Spleen (tissue), 11 donors: ENCODE data around the gene C1orf226. TPM values are rescaled to one million over a fixed set of nuclear protein-coding genes. Genes with fewer than 3 reads are reported as not detected.

Experiments
- DNase-seq: peaks from one replicate; pipeline ENCODE4 v3.0.0-alpha.2; 2020
- H3K27ac ChIP-seq, 8 donors: fragments of 200-600 bp; sonication (generic) in 7 of 8; 1 replicate in 4 of 8; 2 replicates in 4 of 8; pipeline versions ENCODE4 v1.5.0 to v1.8.0; 2016 to 2021; ENCODE audit warnings: inconsistent platforms in 4 of 8, mild to moderate bottlenecking in 4 of 8, moderate library complexity in 1 of 8
- H3K27me3 ChIP-seq, 7 donors: fragments of 200-600 bp; sonication (generic) in 6 of 7; replicated peaks in 1 of 7; 1 replicate in 4 of 7; 2 replicates in 3 of 7; pipeline versions ENCODE4 v1.5.0 to v1.8.0; 2016 to 2021; ENCODE audit warnings: inconsistent platforms in 3 of 7, mild to moderate bottlenecking in 1 of 7
- H3K36me3 ChIP-seq, 6 donors: fragments of 200-600 bp; sonication (generic) in 5 of 6; 1 replicate in 4 of 6; 2 replicates in 2 of 6; pipeline versions ENCODE4 v1.5.0 to v1.8.0; 2016 to 2021; ENCODE audit warnings: inconsistent platforms in 2 of 6
- H3K4me1 ChIP-seq, 6 donors: fragments of 200-600 bp; sonication (generic) in 5 of 6; 1 replicate in 3 of 6; 2 replicates in 3 of 6; pipeline versions ENCODE4 v1.5.0 to v1.8.0; 2016 to 2021; ENCODE audit warnings: inconsistent platforms in 3 of 6
- H3K4me3 ChIP-seq, 8 donors: fragments of 200-600 bp; sonication (generic) in 7 of 8; 1 replicate in 4 of 8; 2 replicates in 4 of 8; pipeline versions ENCODE4 v1.5.0 to v1.8.0; 2016 to 2021; ENCODE audit warnings: inconsistent platforms in 4 of 8, mild to moderate bottlenecking in 4 of 8, moderate library complexity in 2 of 8
- H3K9me3 ChIP-seq, 8 donors: fragments of 200-600 bp; sonication (generic) in 7 of 8; 1 replicate in 4 of 8; 2 replicates in 4 of 8; pipeline versions ENCODE4 v1.5.0 to v1.8.0; 2016 to 2021; ENCODE audit warnings: inconsistent platforms in 4 of 8
- POLR2A ChIP-seq, 3 donors: fragments of 450-650 bp; IDR thresholded peaks; one replicate each; pipeline ENCODE4 v1.5.1; 2017; ENCODE audit warnings: antibody characterized with exemption in 3 of 3, mild to moderate bottlenecking in 1 of 3
- POLR2AphosphoS5 ChIP-seq, 3 donors: sonication (generic); formaldehyde crosslinking; IDR thresholded peaks; one replicate each; pipeline ENCODE4 v1.5.1; 2017; ENCODE audit warnings: antibody characterized with exemption in 3 of 3
- WGBS, 5 donors: extraction: QIAGEN DNeasy Blood & Tissue Kit in 3 of 5; methylation state at CpG; one replicate each; pipeline versions ENCODE4 v1.1.5 to v1.1.7; 2013 to 2018; 5-methylcytosine and 5-hydroxymethylcytosine counted together
- intact Hi-C: fragments of 100-400 bp; cut with DNase I; formaldehyde crosslinking; loops from one replicate; pipeline ENCODE4 v1.15.0; 2023; ENCODE audit warnings: low total_unique reads
- polyA plus RNA-seq, 3 donors: library from polyadenylated mRNA; stranded (reverse); fragments of 200-250 nt; gene quantifications; one replicate each; pipeline ENCODE4 v1.2.1, GENCODE V29; 2013
- total RNA-seq, 7 donors: library from RNA; depleted of rRNA in 3 of 7; stranded (reverse); fragments of >200 nt in 3 of 7; fragmentation: NEBNext Ultra II Directional in 4 of 7; extraction: Animal tissue kit (Norgen Biotek cat#: 25700) in 4 of 7; gene quantifications; one replicate each; pipeline versions ENCODE4 v1.1.0 to v1.2.1, GENCODE V29; 2016 to 2021
- TF ChIP-seq, protein P1 (sequence below), 11 experiments: fragments of 200-600 bp in 7 of 11; fragments of 450-650 bp in 4 of 11; sonication (generic) in 4 of 11; IDR thresholded peaks in 8 of 11; conservative IDR thresholded peaks in 3 of 11; 1 replicate in 7 of 11; 2 replicates in 4 of 11; pipeline versions ENCODE4 v1.4.0 to v1.8.0; 2016 to 2021; ENCODE audit warnings: antibody characterized with exemption in 11 of 11, inconsistent platforms in 4 of 11, mild to moderate bottlenecking in 1 of 11
- donor health status: healthy with polysubstance abuse.
- donor health status: DM: no; HTN: no; CAD: no; lungs with moderate emphysema.
- donor health status: DM: no; HTN: no; CAD: no.
- donor health status: Bipolar disorder and iron deficiency.
- donor health status: healthy.
- donor health status: DM: no; HTN: no; CAD: no.
- donor health status: DM: yes; HTN: yes; CAD: no.

The C1orf226 gene
- total and polyA plus RNA-seq, 10 donors, result 0.09 to 2.4 (median 1.0) TPM

DNA sequence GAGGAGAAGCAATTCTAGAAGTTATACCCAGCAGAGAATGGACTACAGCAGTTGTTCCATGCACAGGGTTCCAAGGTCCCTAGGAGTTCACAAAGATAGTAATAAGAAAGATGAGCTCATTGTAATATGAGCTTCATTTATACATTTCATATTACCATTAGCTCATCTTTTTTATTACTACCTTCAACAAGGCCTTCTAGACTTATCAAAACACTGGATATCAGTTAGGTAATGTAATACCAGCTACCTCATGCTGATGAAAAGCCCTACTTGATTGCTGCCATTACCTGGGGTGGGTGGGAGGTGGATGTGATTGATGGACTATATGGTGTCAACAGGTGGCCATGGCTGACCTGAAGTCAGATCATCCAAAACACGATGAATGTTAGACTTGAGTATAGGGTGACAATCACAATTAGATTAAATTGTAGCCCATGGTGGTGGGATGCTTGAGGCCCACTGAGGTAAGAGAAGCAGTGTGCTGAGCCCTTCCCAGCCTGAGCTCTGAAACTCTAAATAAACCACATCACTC lies 39.0 kb upstream of the C1orf226 start:
- H3K27ac ChIP-seq, result no peak overlapping the region
- no peaks in the 10 kb centered on the region for H3K9me3 ChIP-seq
- H3K27me3 ChIP-seq, result peaks cover 0 to 4% (median 0%) of the 10 kb centered on the region in 7 donors
- TF ChIP-seq, protein P1, sequence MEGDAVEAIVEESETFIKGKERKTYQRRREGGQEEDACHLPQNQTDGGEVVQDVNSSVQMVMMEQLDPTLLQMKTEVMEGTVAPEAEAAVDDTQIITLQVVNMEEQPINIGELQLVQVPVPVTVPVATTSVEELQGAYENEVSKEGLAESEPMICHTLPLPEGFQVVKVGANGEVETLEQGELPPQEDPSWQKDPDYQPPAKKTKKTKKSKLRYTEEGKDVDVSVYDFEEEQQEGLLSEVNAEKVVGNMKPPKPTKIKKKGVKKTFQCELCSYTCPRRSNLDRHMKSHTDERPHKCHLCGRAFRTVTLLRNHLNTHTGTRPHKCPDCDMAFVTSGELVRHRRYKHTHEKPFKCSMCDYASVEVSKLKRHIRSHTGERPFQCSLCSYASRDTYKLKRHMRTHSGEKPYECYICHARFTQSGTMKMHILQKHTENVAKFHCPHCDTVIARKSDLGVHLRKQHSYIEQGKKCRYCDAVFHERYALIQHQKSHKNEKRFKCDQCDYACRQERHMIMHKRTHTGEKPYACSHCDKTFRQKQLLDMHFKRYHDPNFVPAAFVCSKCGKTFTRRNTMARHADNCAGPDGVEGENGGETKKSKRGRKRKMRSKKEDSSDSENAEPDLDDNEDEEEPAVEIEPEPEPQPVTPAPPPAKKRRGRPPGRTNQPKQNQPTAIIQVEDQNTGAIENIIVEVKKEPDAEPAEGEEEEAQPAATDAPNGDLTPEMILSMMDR (IDR thresholded peaks at IDR 0.05 in 8 of 11, conservative IDR thresholded peaks at IDR 0.05 in 3 of 11), result no peak
- TF ChIP-seq POLR2AphosphoS5 (IDR thresholded peaks at IDR 0.05) (no peak), POLR2A (IDR thresholded peaks at IDR 0.05) (no peak)
- no peak overlapping the region for H3K4me3 ChIP-seq
- H3K4me1 ChIP-seq, result no peaks in the 10 kb centered on the region
- DNase-seq, result no peak
- intact Hi-C loops, result no loop called here
- H3K36me3 ChIP-seq, result no peaks in the 10 kb centered on the region
- 87 to 100% (median 95%) methylated on average over 1 of the region's 1 CpG for WGBS, 5 donors

DNA sequence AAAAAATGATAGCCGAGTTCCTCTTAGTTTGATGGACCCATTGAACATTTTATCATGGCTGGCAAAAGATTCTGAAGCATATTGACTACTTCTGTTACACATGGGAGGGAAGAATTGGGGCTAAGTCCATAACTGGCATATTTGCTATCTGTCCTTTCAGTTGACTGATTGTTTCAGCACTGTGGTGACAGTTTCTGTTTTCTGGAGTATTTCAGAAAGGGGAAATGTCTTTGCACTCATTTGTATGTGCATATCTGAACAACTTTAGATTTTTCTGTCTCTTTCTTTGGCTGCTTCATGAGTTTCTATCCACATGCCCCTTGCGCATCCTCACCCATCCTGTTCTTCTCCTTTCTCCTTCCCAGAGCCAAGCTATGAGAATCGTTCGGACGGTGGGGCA lies 38.1 kb upstream of the C1orf226 start:
- Histone ChIP-seq H3K27me3 (peaks cover 0 to 4% (median 0%) of the 10 kb centered on the region in 7 donors), H3K27ac (no peak overlapping the region), H3K36me3 (no peaks in the 10 kb centered on the region), H3K9me3 (no peaks in the 10 kb centered on the region), H3K4me3 (no peak overlapping the region), H3K4me1 (no peaks in the 10 kb centered on the region)
- no peak for DNase-seq
- no peak for TF ChIP-seq POLR2AphosphoS5 (IDR thresholded peaks at IDR 0.05)
- no peak for TF ChIP-seq POLR2A (IDR thresholded peaks at IDR 0.05)
- TF ChIP-seq, protein P1 (IDR thresholded peaks at IDR 0.05 in 8 of 11, conservative IDR thresholded peaks at IDR 0.05 in 3 of 11), result no peak
- 67 to 89% (median 72%) methylated on average over 5 of the region's 5 CpGs for WGBS, 5 donors
- intact Hi-C loops, result no loop called here

GRCh38 chr1:162347281-162347680 lies 34.2 kb upstream of the C1orf226 start:
- Histone ChIP-seq H3K4me1 (no peaks in the 10 kb centered on the region), H3K4me3 (no peak overlapping the region), H3K27me3 (no peaks in the 10 kb centered on the region), H3K36me3 (no peaks in the 10 kb centered on the region), H3K9me3 (no peaks in the 10 kb centered on the region), H3K27ac (no peak overlapping the region)
- intact Hi-C loops, result no loop called here
- no peak for TF ChIP-seq POLR2A (IDR thresholded peaks at IDR 0.05)
- TF ChIP-seq, protein P1 (IDR thresholded peaks at IDR 0.05 in 8 of 11, conservative IDR thresholded peaks at IDR 0.05 in 3 of 11), result no peak
- no peak for TF ChIP-seq POLR2AphosphoS5 (IDR thresholded peaks at IDR 0.05)
- WGBS, 5 donors, result 62 to 67% (median 64%) methylated on average over 3 of the region's 3 CpGs
- no peak for DNase-seq

- no peak overlapping the region for H3K4me3 ChIP-seq
- no peaks in the 10 kb centered on the region for H3K9me3 ChIP-seq
- intact Hi-C loops, result no loop called here
- DNase-seq, result no peak
- 63 to 72% (median 67%) methylated on average over 11 of the region's 11 CpGs for WGBS, 5 donors
- H3K36me3 ChIP-seq, result no peaks in the 10 kb centered on the region
- no peak overlapping the region for H3K27ac ChIP-seq
- TF ChIP-seq, protein P1 (IDR thresholded peaks at IDR 0.05 in 8 of 11, conservative IDR thresholded peaks at IDR 0.05 in 3 of 11), result no peak
- TF ChIP-seq POLR2A (IDR thresholded peaks at IDR 0.05), result no peak
- TF ChIP-seq POLR2AphosphoS5 (IDR thresholded peaks at IDR 0.05), result no peak
- H3K27me3 ChIP-seq, result no peaks in the 10 kb centered on the region
- no peaks in the 10 kb centered on the region for H3K4me1 ChIP-seq
Measured at GRCh38 chr1:162349635-162350330, 31.7 kb upstream of the C1orf226 start.
